Prostate gland (tissue), 2 donors: ENCODE data around the gene XRCC3.

ENCODE experiments used
- CTCF ChIP-seq, 4 experiments: fragments of 200-600 bp in 2 of 4; fragments of 450-650 bp in 2 of 4; sonication (generic) in 2 of 4; IDR thresholded peaks; 1 replicate in 3 of 4; 2 replicates in 1 of 4; pipeline ENCODE4 v1.5.1; 2016 to 2019; ENCODE audit warnings: antibody characterized with exemption in 4 of 4, mild to moderate bottlenecking in 2 of 4, moderate library complexity in 2 of 4
- POLR2A ChIP-seq: fragments of 450-650 bp; IDR thresholded peaks from one replicate; pipeline ENCODE4 v1.6.1; 2016; ENCODE audit warnings: antibody characterized with exemption, mild to moderate bottlenecking
- POLR2AphosphoS5 ChIP-seq: sonication (generic); formaldehyde crosslinking; IDR thresholded peaks from one replicate; pipeline ENCODE4 v1.6.1; 2017; ENCODE audit warnings: antibody characterized with exemption

GRCh38 chr14:103724116-103724515, 8.9 kb upstream of the XRCC3 start:
- TF ChIP-seq CTCF (IDR thresholded peaks at IDR 0.05) (no peak), POLR2AphosphoS5 (no peak), POLR2A (no peak)
